HG03439 (cell line): ENCODE data around the gene NADK.

Experiments
- ATAC-seq: cut with Tn5 transposase; IDR thresholded peaks from one replicate; pipeline ENCODE4 v1.9.1; 2021; ENCODE audit warnings: mild to moderate bottlenecking, moderate library complexity; ENCODE audit not compliant: unreplicated experiment

The NADK gene

GRCh38 chr1:1786836-1787605, 8.8 kb upstream of the NADK start:
- ATAC-seq = no peak

GRCh38 chr1:1785666-1786065, 7.4 kb upstream of the NADK start:
- ATAC-seq = no peak

DNA sequence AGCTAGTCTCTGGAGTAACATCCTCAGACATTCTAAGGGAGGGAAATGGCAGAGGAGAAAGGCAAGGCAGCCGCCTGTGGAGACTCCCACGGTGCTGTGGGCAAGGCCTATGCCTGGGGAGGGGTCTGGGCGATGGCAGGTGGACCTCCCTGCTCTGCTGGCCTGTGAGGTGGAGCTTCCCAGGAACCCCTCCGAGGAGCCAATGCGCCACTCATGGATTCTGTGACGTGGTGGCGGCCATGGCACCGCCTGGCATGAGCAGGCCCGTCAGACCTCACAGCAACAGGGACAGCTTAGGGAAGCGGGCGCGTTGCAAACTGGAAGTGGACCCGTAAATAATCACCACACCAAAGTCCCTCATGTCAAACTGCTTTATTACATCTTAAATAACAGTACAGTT, 6.7 kb upstream of the NADK start:
- no peak for ATAC-seq

DNA sequence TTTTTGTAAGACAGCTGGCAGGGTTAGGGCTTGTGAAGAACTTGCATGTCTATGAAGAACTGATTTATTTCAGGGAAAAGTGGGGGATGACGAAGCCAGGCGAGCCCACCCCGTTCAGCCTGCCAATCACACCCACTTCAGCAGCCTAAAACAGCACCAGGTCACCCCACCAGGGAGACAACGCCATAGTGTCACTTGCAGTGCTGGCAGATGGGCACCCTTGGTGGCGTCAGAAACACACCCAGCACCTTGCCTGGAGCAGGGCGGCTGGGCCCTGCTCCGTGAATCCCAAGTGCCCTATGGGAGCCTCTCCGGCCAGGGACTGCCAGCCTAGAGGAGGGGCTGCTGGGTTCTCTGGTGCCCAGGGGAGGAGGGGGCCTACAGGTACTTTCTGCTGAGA, 5.0 kb upstream of the NADK start:
- no peak for ATAC-seq

GRCh38 chr1:1782399-1783221, 4.3 kb upstream of the NADK start:
- no peak for ATAC-seq

- ATAC-seq = no peak
These were observed 3.2 kb upstream of the NADK start for GRCh38 chr1:1781526-1781903.

DNA sequence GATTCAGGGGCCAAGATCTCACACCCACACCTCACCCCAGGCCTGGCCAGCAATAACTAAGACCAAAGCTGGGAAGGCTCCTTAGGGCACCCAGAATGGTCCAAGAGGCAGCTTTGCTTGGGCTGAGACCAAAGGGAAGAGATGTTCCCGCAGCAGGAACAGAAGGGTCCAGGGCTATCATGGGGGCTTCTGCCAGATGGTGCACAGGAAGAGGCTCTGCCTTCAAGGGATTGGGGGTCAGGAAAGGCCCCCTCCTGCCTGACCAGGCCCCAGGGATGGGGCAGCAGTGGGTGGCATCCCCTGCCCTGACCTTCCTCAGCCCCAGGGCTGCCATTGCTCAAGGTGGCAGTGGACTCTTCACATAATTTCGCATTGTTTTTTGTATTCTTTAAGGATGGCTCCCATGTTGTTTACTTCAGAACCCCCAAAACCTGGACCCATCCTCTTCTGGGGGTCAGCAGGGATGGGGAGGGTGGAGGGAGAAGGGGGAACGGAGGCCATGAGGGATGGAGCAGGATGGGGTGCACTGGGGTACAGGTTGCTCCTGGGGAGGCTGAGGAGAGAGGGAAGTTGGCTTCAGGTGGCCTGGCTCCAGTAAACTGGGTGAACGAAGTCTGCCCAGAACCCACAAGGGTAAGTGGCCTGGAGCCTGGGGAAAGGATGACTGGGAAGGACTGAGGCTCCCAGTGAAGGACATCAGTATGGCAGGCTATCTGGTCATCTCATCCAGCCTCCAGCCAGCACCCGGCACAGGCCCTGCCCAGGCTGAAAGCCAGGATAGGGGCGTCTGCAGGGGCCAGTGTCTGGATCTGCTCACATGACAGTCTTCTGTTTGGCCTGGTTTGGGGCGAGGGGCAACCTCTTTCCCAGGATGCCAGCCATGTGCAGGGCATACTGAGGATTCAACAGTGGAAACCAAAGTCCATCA, 2.6 kb upstream of the NADK start:
- no peak for ATAC-seq

GRCh38 chr1:1779691-1780597, 1.7 kb upstream of the NADK start:
- ATAC-seq = peak; percentile 28

DNA sequence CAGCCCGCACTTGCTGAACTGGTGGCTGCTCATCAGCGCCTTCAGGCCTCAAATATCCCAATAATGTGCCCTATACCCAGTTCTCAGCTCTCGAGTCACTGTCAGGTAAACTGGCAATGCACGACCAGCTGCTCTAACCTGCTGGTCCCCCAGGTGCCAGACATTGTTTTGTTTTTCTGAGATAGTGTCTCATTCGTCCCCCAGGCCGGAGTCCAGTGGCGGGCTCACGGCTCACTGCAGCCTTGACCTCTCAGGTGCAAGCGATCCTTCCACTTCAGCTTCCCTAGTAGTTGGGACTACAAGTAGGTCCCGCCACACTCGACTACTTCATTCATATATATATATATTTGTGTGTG, 1.0 kb upstream of the NADK start:
- no peak for ATAC-seq

DNA sequence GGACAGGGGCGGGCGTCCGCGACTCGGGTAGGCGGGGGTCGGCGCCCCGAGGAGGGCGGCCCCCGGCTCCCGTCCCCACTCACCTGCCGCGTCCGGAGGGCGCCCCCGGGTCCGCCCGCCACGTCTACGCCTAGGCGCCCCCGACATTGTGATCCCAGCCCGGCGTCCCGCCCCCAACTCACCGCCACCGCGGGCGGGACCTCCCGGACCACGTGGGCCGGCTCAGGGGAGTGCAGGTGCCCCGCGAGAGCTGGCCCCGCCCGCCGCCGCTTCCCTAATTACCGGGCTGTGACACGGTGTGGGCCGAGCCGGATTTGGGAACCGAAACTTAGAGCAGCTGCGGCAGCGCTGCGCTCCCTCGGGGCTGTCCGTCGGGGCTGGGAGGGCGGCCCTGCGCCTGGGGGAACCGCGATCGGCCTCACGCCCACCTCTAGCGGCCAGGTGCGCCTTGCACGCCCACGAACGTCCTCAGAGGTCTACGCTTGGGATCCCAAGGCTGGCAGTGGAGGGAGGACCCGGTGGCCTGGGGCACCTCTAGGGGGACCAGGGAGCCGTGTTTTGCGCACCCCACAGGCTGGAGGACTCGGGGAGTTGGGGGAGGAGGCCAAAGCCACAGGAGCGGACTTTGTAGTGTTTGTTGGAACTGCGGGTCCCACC, 521 bp upstream of the NADK start:
- peak; percentile 68 for ATAC-seq

- ATAC-seq = no peak
These were observed 729 bp downstream of the NADK start for GRCh38 chr1:1777583-1777899.

DNA sequence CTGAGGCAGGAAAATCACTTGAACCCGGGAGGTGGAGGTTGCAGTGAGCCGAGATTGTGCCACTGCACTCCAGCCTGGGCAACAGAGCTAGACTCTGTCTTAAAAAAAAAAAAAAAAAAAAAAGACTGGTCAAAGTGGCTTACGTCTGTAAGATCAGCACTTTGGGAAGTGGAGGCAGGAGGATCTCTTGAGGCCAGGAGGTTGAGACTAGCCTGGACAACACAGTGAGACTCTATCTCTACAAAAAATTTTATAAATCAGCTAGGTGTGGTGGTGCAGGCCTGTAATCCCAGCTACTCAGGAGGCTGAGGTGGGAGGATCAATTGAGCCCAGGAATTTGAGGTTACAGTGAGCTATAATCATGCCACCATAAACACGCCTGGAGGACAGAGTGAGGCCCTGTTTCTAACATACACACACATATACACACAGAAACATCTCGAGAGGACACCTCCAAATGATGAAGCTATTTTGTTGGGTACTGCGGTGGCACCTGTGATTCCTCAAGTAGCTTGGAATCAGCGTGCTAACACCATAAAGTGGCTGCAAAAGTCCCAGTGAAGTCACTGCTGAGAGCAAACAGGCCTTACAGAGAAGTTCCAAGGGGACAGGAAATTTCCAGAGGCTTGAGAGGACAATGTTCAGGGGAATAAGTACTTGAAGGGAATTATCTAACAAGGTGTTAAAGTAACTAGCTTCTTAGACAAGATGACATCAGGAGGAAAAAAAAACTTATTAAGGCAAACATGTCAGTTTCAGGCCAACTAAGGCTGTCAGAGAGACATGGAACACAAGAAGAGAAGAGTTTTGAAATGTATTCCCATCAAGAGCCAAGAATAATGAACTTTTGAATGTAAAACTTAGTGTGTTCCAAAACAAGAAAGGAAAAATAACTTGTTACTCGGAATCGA, 1.3 kb downstream of the NADK start:
- ATAC-seq = no peak

GRCh38 chr1:1775327-1776226, 2.7 kb downstream of the NADK start:
- ATAC-seq = no peak

DNA sequence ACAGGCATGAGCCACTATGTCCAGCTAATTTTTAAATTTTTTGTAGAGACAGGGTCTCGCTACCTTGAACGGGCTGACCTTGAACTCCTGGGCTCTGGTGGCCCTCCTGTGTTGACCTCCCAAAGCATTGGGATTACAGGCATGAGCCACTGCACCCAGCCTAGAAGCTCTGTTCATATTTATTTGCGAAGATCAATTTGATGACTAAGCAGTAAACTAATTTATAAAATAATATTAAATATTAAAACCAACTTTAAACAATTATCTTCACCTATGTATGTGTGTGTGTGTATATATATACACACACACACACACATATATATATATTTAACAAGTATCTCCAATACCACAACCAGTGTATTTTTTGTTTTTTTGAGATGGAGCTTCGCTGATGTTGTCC, 4.4 kb downstream of the NADK start:
- ATAC-seq = no peak

GRCh38 chr1:1771096-1771495, 7.2 kb downstream of the NADK start:
- ATAC-seq = no peak

GRCh38 chr1:1770102-1770501, 8.2 kb downstream of the NADK start:
- no peak for ATAC-seq

- ATAC-seq = no peak
These were observed 9.8 kb downstream of the NADK start for GRCh38 chr1:1768249-1768992.
